ENCODE results near the gene PRR16.

- TF ChIP-seq CTCF (conservative IDR thresholded peaks at IDR 0.05; ENCODE audit: low read depth, low read length), result no peak
- no peak for TF ChIP-seq EZH2 (IDR thresholded peaks at IDR 0.05; ENCODE audit: borderline replicate concordance, low read depth, low read length, poor library complexity, severe bottlenecking)
These were observed 67.1 kb downstream of the PRR16 start for GRCh38 chr5:120531215-120531614.
